Thyroid gland (tissue), 4 donors: ENCODE measurements around the gene NAGS. TPM values are rescaled to one million over a fixed set of nuclear protein-coding genes. Genes with fewer than 3 reads are reported as not detected.
"Not testable (repeated sequence)": the region's sequence is repeated elsewhere in the genome, so short reads cannot be mapped to it uniquely, and the experiment has no call there.

Experiments
- DNase-seq, 2 donors: peaks; one replicate each; pipeline ENCODE4 v3.0.0-alpha.2; 2019
- H3K27ac ChIP-seq, 3 donors: fragments of 200-600 bp; sonication (generic); 1 replicate in 2 of 3; 2 replicates in 1 of 3; pipeline ENCODE4 v1.5.1; 2016 to 2019; ENCODE audit warnings: mild to moderate bottlenecking in 1 of 3, moderate library complexity in 1 of 3
- H3K27me3 ChIP-seq: fragments of 200-600 bp; sonication (generic); one replicate; pipeline ENCODE4 v1.5.1; 2019
- H3K36me3 ChIP-seq, 2 donors: fragments of 200-600 bp; sonication (generic); one replicate each; pipeline ENCODE4 v1.5.1; 2016 to 2019
- H3K4me1 ChIP-seq, 2 donors: fragments of 200-600 bp; sonication (generic); one replicate each; pipeline ENCODE4 v1.5.1; 2017 to 2019
- H3K4me3 ChIP-seq, 3 donors: fragments of 200-600 bp; sonication (generic); replicated peaks in 1 of 3; 1 replicate in 2 of 3; 2 replicates in 1 of 3; pipeline ENCODE4 v1.5.1; 2016; ENCODE audit warnings: mild to moderate bottlenecking in 1 of 3
- H3K9me3 ChIP-seq: fragments of 200-600 bp; sonication (generic); one replicate; pipeline ENCODE4 v1.5.1; 2017
- POLR2A ChIP-seq, 2 donors: fragments of 450-650 bp; IDR thresholded peaks; one replicate each; pipeline ENCODE4 v1.6.1; 2017; ENCODE audit warnings: antibody characterized with exemption in 2 of 2, mild to moderate bottlenecking in 2 of 2, moderate library complexity in 1 of 2
- WGBS, 2 donors: methylation state at CpG; one replicate each; pipeline ENCODE4 v1.1.5; 2017; 5-methylcytosine and 5-hydroxymethylcytosine counted together
- intact Hi-C: fragments of 100-400 bp; cut with DNase I; formaldehyde crosslinking; loops from one replicate; pipeline ENCODE4 v1.15.1; 2023
- total RNA-seq, 4 donors: library from RNA; depleted of rRNA; stranded (reverse); fragments of >200 nt; gene quantifications; one replicate each; pipeline ENCODE4 v1.2.3, GENCODE V29; 2016
- TF ChIP-seq, protein P1 (sequence below), 6 experiments: fragments of 200-600 bp in 3 of 6; fragments of 450-650 bp in 3 of 6; sonication (generic) in 3 of 6; IDR thresholded peaks; one replicate each; pipeline ENCODE4 v1.5.1; 2016 to 2019; ENCODE audit warnings: antibody characterized with exemption in 6 of 6, mild to moderate bottlenecking in 2 of 6, inconsistent platforms in 1 of 6, moderate library complexity in 1 of 6

NAGS gene
- total RNA-seq, 4 donors from 2014 or later = 11.9 to 19.2 (median 14.5) TPM

DNA sequence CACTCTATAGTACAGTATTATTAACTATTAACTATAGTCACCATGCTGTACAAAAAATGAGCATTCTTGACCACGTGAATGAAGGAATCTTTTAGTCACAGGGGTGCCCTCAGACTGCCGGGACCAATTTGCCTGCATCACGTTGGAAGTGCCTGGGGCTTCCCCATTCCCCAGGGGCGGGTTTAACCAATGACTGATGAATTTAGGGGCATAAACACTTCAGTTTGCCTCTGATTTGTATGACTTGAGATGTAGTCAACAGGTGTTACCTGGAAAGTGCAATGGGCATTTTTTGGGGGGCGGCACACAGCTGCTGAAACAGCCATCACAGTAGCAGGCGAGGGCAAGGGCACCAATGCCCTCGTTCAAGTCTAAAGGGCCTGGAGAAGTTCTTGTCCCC lies 41.9 kb upstream of the NAGS start:
- 68 to 69% methylated on average over 7 of the region's 7 CpGs for WGBS, 2 donors
- Histone ChIP-seq H3K4me1 (peaks cover 0 to 4% of the 10 kb centered on the region in 2 donors), H3K4me3 (no peak overlapping the region), H3K36me3 (no peaks in the 10 kb centered on the region), H3K9me3 (no peaks in the 10 kb centered on the region), H3K27ac (no peak overlapping the region), H3K27me3 (no peaks in the 10 kb centered on the region)
- TF ChIP-seq, protein P1, sequence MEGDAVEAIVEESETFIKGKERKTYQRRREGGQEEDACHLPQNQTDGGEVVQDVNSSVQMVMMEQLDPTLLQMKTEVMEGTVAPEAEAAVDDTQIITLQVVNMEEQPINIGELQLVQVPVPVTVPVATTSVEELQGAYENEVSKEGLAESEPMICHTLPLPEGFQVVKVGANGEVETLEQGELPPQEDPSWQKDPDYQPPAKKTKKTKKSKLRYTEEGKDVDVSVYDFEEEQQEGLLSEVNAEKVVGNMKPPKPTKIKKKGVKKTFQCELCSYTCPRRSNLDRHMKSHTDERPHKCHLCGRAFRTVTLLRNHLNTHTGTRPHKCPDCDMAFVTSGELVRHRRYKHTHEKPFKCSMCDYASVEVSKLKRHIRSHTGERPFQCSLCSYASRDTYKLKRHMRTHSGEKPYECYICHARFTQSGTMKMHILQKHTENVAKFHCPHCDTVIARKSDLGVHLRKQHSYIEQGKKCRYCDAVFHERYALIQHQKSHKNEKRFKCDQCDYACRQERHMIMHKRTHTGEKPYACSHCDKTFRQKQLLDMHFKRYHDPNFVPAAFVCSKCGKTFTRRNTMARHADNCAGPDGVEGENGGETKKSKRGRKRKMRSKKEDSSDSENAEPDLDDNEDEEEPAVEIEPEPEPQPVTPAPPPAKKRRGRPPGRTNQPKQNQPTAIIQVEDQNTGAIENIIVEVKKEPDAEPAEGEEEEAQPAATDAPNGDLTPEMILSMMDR (IDR thresholded peaks at IDR 0.05) = no peak
- TF ChIP-seq POLR2A (IDR thresholded peaks at IDR 0.05) = no peak
- DNase-seq = no peak
- intact Hi-C loops = no loop called here

DNA sequence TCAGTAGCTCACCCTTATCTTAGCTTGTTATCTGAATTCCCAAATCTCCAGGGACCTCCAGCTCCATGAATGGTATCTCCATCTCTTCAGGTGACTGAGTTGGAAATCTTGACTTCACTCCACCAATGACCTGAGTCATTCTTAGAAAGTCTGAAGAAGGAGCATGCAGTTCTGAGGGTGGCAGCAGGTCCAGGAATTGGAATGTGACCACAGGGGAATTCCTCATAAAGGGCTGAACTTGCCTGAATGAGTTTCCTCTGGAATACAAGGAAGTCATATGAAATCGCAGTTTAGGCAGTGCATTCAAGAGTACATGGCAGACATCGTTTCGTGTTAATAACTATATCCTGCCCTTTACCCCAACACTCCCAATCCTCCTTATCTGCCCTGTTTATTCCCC lies 38.1 kb upstream of the NAGS start:
- no peak for TF ChIP-seq POLR2A (IDR thresholded peaks at IDR 0.05)
- TF ChIP-seq, protein P1 (IDR thresholded peaks at IDR 0.05) = no peak
- WGBS, 2 donors = 83 to 86% methylated on average over 3 of the region's 3 CpGs
- no peak for DNase-seq
- Histone ChIP-seq H3K9me3 (no peaks in the 10 kb centered on the region), H3K27me3 (no peaks in the 10 kb centered on the region), H3K4me1 (peaks cover 3 to 4% of the 10 kb centered on the region in 2 donors), H3K27ac (no peak overlapping the region), H3K4me3 (no peak overlapping the region), H3K36me3 (no peaks in the 10 kb centered on the region)
- intact Hi-C loops = no loop called here

DNA sequence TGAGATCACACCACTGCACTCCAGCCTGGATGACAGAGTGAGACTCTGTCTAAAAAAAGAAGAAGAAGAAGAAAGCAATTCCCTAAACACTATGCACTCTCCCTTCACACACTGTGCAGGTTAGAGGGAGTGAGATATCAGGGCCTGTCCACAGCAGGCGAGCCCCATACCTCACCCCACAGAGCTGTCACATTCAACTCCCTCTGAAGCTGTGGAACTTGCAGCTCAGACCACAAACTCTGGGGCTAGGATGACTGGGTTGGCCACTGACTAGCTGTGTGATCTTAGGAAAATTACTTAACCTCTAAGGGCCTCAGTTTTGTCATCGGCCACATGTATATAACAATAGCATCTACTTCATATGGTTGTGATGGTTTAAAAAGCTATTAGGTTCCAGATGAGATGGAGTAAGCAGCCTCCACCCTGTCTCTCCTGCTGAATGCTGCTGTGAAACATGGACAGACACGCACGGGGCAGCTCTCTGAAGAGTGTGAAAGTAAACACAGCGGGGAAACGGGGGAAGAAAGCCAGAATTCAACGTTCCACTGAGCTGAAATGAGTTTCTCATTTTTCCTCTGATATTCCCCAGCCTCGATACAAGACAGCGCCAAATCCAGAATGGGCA lies 37.1 kb upstream of the NAGS start:
- WGBS, 2 donors = 32 to 35% methylated on average over 9 of the region's 9 CpGs
- H3K4me3 ChIP-seq = no peak overlapping the region
- intact Hi-C loops = no loop called here
- TF ChIP-seq, protein P1 (IDR thresholded peaks at IDR 0.05) = no peak
- TF ChIP-seq POLR2A (IDR thresholded peaks at IDR 0.05) = no peak
- H3K4me1 ChIP-seq = peaks cover 3 to 4% of the 10 kb centered on the region in 2 donors
- DNase-seq = peak; percentile 46 to 61
- H3K27me3 ChIP-seq = no peaks in the 10 kb centered on the region
- no peaks in the 10 kb centered on the region for H3K9me3 ChIP-seq
- no peaks in the 10 kb centered on the region for H3K36me3 ChIP-seq
- H3K27ac ChIP-seq = peak overlapping the region; percentile 33 to 59 (median 58)

GRCh38 chr17:43970366-43970765 lies 34.1 kb upstream of the NAGS start:
- Histone ChIP-seq H3K4me3 (no peak overlapping the region), H3K27ac (no peak overlapping the region), H3K9me3 (no peaks in the 10 kb centered on the region), H3K4me1 (peaks cover 3 to 4% of the 10 kb centered on the region in 2 donors), H3K27me3 (no peaks in the 10 kb centered on the region), H3K36me3 (no peaks in the 10 kb centered on the region)
- TF ChIP-seq, protein P1 (IDR thresholded peaks at IDR 0.05) = no peak
- no peak for TF ChIP-seq POLR2A (IDR thresholded peaks at IDR 0.05)
- WGBS, 2 donors = 82 to 84% methylated on average over 4 of the region's 4 CpGs
- no peak for DNase-seq
- intact Hi-C loops = no loop called here

GRCh38 chr17:43971436-43971835 lies 33.0 kb upstream of the NAGS start:
- H3K27ac ChIP-seq, H3K9me3 ChIP-seq, H3K36me3 ChIP-seq, H3K27me3 ChIP-seq, intact Hi-C loops, H3K4me1 ChIP-seq, DNase-seq, H3K4me3 ChIP-seq: not testable (repeated sequence)
- 61 to 62% methylated on average over 2 of the region's 2 CpGs for WGBS, 2 donors

GRCh38 chr17:43972444-43973212 lies 31.8 kb upstream of the NAGS start:
- intact Hi-C loops, DNase-seq: not testable (repeated sequence)
- WGBS, 2 donors = 91 to 94% methylated on average over 22 of the region's 22 CpGs

More at GRCh38 chr17:43972444-43973212, 31.8 kb upstream of the NAGS start:
- not testable (repeated sequence) for H3K27me3 ChIP-seq, H3K9me3 ChIP-seq, H3K27ac ChIP-seq, H3K4me3 ChIP-seq, H3K36me3 ChIP-seq
- peaks cover 0 to 12% of the 10 kb centered on the region in 2 donors for H3K4me1 ChIP-seq
